ENCODE results near the gene PINLYP.
"Not testable (repeated sequence)": the region's sequence is repeated elsewhere in the genome, so short reads cannot be mapped to it uniquely, and the experiment has no call there.

Gene PINLYP

GRCh38 chr19:43575156-43575950 is at the start of gene PINLYP, which contains the start of gene XRCC1:
PINLYP (plus strand) TSS chr19:43575801; CDS start chr19:43577192, 1,391 bp downstream.
XRCC1 (minus strand) TSS chr19:43575527; CDS start chr19:43575458, 69 bp downstream.
- peak; percentile 98 for DNase-seq

DNA sequence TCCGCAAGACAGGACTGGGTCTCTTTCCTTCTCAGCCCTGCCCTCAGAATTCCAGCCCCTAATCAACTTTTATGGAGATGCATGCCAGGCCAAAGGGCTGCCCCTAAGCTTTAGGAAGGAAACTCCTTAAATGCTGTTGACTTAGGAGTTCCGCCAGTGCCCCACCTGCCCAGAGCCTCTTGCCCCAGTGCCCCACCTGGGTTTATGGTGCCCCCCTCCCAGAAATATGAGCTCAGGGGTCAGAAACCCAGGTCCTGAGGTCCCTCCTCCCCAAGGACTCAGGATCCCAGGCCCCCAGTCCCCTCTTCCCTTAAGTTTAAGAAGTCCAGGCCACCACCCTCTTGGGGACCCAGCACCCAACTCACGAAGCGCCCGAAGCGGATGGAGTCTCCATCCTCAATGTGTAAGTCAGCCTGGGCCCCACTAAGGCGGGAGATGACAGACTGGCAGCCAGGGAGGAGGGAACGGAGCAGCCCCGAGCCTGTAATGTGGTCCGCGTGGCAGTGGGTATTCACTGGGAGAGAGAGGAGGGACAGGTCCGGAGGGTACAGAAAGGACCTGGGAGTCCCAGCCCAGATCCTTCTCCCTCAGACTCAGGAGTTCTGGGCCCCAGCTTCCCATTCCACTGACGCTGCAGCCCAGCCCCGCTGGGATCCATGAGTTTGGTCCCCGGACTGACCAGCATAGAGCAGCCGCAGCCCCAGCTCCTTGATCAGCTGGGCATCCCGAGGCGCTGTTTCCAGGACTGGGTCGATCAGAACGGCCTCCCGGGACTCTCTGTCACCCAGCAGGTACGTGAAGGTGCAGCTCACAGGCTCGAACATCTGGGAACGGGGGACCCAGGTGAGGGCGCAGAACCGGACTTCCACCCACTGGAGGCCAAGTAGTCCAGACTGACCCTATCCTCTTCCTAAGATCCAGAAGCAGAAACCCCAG is 49.5 kb upstream of the PINLYP start:
- peak; percentile 59 for DNase-seq

GRCh38 chr19:43526884-43527859 is 48.4 kb upstream of the PINLYP start, which contains the start of gene ETHE1:
ETHE1 (minus strand) TSS chr19:43527201; CDS start chr19:43527177, 24 bp downstream.
- DNase-seq: peak; percentile 90

- peak; percentile 9 for DNase-seq
These were observed 47.6 kb upstream of the PINLYP start for GRCh38 chr19:43527860-43528622.

DNA sequence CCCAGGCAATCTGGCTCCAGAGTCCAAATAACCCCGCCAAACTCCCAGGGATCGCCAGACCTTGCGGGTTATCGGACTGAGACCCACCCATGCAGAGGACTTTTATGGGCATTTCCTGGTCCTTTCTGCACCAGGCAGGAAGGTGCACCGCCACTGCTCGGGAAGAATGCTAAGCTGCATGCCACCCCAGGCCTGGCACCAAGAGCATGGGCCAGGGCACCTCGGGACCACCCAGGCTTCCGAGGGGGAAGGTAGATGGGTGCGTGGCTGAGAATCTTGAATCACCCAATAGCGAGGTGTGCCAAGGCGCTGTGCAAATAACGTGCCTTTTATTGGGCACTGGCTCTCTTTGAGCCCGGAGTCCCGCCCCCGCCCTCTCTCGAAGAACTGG is 43.0 kb upstream of the PINLYP start:
- no peak for DNase-seq

DNA sequence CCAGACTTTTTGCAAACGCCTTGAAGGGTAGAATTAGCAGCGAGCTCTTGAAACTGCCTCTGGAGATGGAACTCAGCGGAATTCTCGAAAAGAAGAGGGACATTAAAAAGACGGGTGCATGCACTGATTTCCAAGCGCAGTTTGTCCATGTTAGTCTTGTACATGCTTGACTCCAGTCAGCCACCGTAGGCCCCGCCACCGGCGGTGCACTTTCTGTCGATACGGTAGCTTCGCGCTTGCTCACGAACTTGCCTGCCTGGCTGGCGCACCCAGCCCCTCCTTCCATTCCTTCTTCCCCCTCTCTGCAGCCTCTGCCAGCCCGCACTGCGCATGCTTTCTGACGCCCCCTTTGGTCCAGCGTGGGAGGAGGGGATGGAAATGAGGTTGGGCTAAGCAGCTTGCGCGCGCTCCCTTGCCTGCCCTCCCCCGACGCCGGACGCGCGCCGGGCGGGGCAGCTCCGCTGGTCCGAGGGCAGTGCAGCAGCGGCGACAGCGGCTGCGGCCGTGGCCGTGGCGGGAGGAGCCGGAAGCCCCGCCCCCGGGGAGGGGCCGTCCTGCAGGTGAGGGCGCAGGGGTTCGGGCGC is 42.5 kb upstream of the PINLYP start, which contains the start of gene ZNF575:
ZNF575 (plus strand) TSS at position 227 of the 584 bp plus-strand sequence. CDS start 1,235 bp downstream, outside the sequence.
- peak; percentile 92 for DNase-seq

DNA sequence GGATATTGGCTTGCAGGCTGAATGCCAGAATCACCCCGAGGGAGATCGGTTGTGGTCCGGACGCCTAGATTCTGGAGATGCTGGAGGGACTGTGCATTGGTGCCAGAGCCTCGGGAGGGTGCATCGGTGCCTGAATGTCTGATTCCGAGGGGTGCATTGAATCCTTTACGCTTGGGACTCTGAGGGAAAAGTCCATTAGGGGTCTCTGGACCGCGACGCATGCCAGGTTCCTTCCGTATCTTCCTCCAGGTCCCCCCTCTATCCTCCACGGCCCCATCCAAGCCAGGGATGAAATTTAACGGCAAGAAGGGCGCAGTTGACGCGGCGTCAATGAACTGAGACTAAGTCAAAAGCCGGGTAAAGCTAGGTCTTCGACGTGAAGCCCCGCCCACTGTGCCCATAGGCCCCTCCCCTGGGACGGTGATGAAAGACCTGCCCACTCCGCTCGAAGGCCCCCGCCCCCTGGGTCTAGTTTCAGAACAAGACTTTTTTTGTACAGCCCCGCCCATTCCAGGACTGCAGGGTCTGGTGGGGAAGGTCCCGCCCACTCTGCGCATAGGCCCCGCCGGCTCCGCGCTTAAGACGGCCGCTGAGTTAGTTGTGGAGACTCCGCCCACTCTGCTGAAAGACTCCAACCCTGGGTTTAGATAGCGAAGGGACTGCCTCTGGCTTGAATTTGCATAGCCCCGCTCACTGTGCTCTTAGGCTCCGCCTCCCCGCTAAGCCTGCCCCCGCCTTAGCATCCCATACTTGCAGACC is 41.9 kb upstream of the PINLYP start:
- DNase-seq: peak; percentile 97

- no peak for DNase-seq
These were observed 41.2 kb upstream of the PINLYP start for GRCh38 chr19:43534305-43534815.

DNA sequence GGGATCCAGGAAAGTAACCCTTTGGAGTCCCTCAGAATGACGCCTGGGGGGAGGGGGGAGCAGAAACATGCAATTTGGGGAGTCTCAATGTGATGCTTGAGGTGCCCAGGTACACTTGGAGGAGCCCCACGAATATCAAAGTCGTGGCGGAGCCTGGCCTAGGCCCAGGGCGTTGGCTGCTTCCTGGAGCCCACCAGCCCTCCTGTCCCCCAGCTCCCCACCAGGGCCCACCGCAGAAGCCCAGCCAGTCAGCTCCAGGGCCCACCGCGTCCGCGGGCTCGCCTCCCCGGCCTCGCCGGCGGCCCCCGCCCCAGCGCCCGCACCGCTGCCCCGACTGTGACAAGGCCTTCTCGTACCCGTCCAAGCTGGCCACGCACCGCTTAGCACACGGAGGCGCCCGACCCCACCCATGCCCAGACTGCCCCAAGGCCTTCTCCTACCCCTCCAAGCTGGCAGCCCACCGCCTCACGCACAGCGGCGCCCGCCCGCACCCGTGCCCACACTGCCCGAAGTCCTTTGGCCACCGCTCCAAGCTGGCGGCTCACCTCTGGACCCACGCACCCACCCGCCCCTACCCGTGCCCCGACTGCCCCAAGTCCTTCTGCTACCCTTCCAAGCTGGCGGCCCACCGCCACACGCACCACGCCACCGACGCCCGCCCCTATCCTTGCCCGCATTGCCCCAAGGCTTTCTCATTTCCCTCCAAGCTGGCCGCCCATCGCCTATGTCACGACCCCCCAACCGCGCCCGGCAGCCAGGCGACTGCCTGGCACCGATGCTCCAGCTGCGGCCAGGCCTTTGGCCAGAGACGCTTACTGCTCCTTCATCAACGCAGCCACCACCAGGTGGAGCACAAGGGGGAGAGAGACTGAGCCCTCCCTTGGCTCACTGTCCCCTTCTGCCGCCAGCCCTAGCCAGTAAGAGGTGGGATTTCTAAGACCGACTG is 40.5 kb upstream of the PINLYP start:
- peak; percentile 37 for DNase-seq

DNA sequence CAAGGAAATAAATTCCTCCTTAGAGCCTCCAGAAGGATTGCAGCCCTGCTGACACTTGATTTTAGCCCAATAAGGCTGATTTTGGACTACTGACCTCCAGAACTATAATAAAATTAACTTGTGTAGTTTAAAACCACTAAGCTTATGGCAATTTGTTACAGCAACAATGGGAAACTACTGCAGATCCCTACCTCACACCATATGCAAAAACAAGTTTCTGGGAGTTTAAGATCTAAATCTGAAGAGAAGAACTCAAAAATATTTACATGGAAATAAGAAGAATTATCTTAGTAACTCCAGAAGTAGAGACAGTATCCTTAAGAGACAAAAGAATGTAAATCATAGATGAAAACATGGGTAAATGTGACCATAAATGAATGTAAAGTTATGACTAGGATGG is 36.7 kb upstream of the PINLYP start:
- DNase-seq: no peak

DNA sequence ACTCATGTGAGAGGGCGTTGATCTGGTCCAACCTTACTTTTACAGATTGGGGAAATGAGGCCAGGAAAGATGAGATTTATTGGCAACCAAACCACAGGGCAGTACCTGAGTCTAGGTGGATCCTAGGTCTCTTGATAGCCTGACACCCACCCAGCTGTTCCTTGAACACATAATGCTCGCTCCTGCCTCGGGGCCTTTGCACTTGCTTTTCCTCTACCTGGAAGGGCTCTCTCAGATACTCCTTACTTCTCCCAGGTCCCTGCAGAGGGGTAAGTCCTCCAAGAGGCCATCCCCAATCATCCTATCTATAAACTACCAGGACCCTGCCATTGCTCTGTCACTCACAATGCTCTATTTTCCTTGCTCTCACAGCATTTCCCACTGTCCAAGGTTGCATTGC is 35.2 kb upstream of the PINLYP start:
- DNase-seq: no peak

- no peak for DNase-seq
These were observed 33.5 kb upstream of the PINLYP start for GRCh38 chr19:43541920-43542650.

DNA sequence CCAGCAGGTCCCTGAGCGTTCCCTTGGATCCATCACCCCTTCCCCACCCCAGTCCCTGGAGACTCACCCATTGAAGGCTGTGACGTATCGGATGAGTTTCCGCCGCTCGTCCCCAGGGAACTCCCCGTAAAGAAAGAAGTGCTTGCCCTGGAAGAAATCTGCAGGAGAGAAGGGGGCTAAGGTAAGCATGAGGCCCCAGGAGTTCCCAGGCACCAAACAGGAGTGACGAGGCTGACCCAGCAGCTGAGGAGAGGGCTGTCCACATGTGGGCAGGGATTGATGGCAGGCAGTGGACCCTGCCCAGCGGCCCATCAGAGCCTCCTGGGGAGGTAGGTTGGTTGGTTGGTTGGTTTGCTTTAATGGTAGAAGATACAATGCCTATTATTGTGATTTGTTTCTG is 31.5 kb upstream of the PINLYP start:
- no peak for DNase-seq

DNA sequence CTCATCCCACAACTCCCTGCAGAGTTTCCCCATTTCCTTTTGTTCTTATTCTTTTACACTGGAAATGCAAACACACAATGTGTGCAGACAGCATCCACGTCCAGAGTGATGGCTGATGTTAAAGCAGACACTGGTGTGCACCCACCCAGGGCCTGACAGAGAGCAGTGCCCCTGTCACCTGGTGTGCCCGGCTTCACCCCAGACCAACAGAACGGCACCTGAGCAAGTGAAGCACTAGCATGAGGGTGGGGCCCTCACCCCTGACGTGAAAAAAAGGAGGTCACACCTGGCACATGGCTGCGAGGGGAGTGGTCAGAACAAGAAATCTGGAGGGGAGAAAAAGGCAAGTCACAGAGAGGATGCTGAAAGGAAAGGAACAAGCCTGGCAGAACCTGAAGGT is 30.3 kb upstream of the PINLYP start:
- DNase-seq: no peak

DNA sequence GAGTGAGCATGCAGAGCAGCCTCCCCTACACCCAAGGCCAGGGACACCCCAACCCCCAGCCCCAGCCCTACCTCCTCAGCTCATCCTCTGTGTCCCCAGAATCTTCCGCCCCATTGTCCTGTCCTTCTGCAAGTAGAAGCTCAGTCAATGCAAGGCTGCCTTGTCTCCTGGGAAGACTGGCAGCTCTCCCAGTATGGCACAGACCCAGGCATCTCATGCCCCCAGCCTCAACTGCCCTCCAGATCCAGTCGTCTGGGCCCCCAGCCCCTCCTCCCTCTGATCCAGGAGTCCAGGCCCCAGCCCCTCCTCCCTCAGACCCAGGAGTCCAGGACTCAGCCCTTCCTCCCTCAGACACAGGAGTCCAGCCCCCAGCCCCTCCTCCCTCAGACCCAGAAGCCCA is 29.6 kb upstream of the PINLYP start:
- DNase-seq: no peak

- DNase-seq: no peak
These were observed 29.0 kb upstream of the PINLYP start for GRCh38 chr19:43546581-43546980.

- DNase-seq: not testable (repeated sequence)
These were observed 27.7 kb upstream of the PINLYP start for GRCh38 chr19:43547926-43548325.

GRCh38 chr19:43548706-43549105 is 26.9 kb upstream of the PINLYP start:
- DNase-seq: no peak

All from stimulated activated CD4-positive, alpha-beta T cell treated with anti-CD3 and anti-CD28 coated beads, Interleukin-15, amount 100 ng/mL, for 24 hours (primary cell).